GM23338 (cell line): ENCODE results near the gene LY6G6D. TPM values are rescaled to one million over a fixed set of nuclear protein-coding genes. Genes with fewer than 3 reads are reported as not detected.
A peak's percentile ranks its signal among the peaks of the same experiment; 100 is the strongest.

Source experiments
- ATAC-seq: fragments of 200-7000 bp; cut with Tn5 transposase; 3 replicates; pipeline ENCODE4 v1.9.1; 2020
- DNase-seq: peaks from one replicate; pipeline ENCODE4 v3.0.0-alpha.2; 2015; ENCODE audit warnings: low spot score
- H2AFZ ChIP-seq: fragments of 200-600 bp; sonication (generic); 2 replicates; pipeline ENCODE4 v1.8.0; 2016; ENCODE audit warnings: antibody characterized with exemption, mild to moderate bottlenecking, moderate library complexity
- H3F3A ChIP-seq: fragments of 200-600 bp; sonication (generic); replicated peaks from 2 replicates; pipeline ENCODE4 v1.8.0; 2017; ENCODE audit warnings: antibody characterized with exemption, mixed run types, low read depth
- H3K27ac ChIP-seq: fragments of 200-600 bp; sonication (generic); 2 replicates; pipeline ENCODE4 v1.6.1; 2016; ENCODE audit warnings: low read depth
- H3K27me3 ChIP-seq: fragments of 200-600 bp; sonication (generic); 2 replicates; pipeline ENCODE4 v1.8.0; 2016; ENCODE audit warnings: mild to moderate bottlenecking, mixed run types, moderate library complexity; ENCODE audit not compliant: insufficient read depth
- H3K36me3 ChIP-seq: fragments of 200-600 bp; sonication (generic); 2 replicates; pipeline ENCODE4 v1.8.0; 2016; ENCODE audit warnings: mild to moderate bottlenecking; ENCODE audit not compliant: insufficient read depth
- H3K4me1 ChIP-seq: fragments of 200-600 bp; sonication (generic); 2 replicates; pipeline ENCODE4 v1.8.0; 2016; ENCODE audit warnings: mild to moderate bottlenecking, moderate library complexity; ENCODE audit not compliant: insufficient read depth
- H3K4me2 ChIP-seq: fragments of 200-600 bp; sonication (generic); 2 replicates; pipeline ENCODE4 v1.7.1; 2017; ENCODE audit warnings: mixed run types
- H3K4me3 ChIP-seq: fragments of 200-600 bp; sonication (generic); 2 replicates; pipeline ENCODE4 v1.6.1; 2016; ENCODE audit warnings: mixed run types
- H3K79me2 ChIP-seq: fragments of 200-600 bp; sonication (generic); replicated peaks from 2 replicates; pipeline ENCODE4 v1.8.0; 2017; ENCODE audit warnings: mild to moderate bottlenecking; ENCODE audit not compliant: insufficient read depth
- H3K9me2 ChIP-seq: fragments of 200-600 bp; sonication (generic); 2 replicates; pipeline ENCODE4 v1.8.0; 2017; ENCODE audit not compliant: insufficient read depth
- H4K20me1 ChIP-seq: fragments of 200-600 bp; sonication (generic); replicated peaks from 2 replicates; pipeline ENCODE4 v1.8.0; 2017; ENCODE audit warnings: mild to moderate bottlenecking; ENCODE audit not compliant: insufficient read depth
- H3K27ac Mint-ChIP-seq: 2 replicates; pipeline ENCODE4 v1.8.0; 2020; ENCODE audit warnings: inconsistent platforms, mild to moderate bottlenecking, moderate library complexity, mixed read lengths
- H3K27me3 Mint-ChIP-seq: 3 replicates; pipeline ENCODE4 v1.8.0; 2022; ENCODE audit warnings: low read depth, mild to moderate bottlenecking, moderate library complexity, mixed read lengths, inconsistent platforms; ENCODE audit not compliant: insufficient read depth, poor library complexity
- H3K36me3 Mint-ChIP-seq: 3 replicates; pipeline ENCODE4 v1.8.0; 2021; ENCODE audit warnings: low read depth, mild to moderate bottlenecking, inconsistent platforms, moderate library complexity, mixed read lengths
- H3K4me1 Mint-ChIP-seq: 3 replicates; pipeline ENCODE4 v1.8.0; 2020; ENCODE audit warnings: mild to moderate bottlenecking, inconsistent platforms, mixed read lengths
- H3K4me3 Mint-ChIP-seq: 3 replicates; pipeline ENCODE4 v1.8.0; 2021; ENCODE audit warnings: moderate library complexity, mild to moderate bottlenecking, inconsistent platforms, mixed read lengths
- H3K9me3 Mint-ChIP-seq: 3 replicates; pipeline ENCODE4 v1.8.0; 2020; ENCODE audit warnings: moderate library complexity, mild to moderate bottlenecking, inconsistent platforms, mixed read lengths
- CREB1 ChIP-seq: fragments of 250-450 bp; sonication (Bioruptor Pico); IDR thresholded peaks from 2 replicates; pipeline ENCODE4 v1.5.0; 2020; ENCODE audit warnings: low read depth, mild to moderate bottlenecking, moderate library complexity
- CTCF ChIP-seq, 2 experiments: fragments of 200-600 bp in 1 of 2; sonication (generic) in 1 of 2; conservative IDR thresholded peaks; 2 replicates each; pipeline versions ENCODE4 v1.5.1 to v1.6.1; 2016 to 2017; ENCODE audit warnings: antibody characterized with exemption in 2 of 2, low read depth in 2 of 2, mild to moderate bottlenecking in 2 of 2, moderate library complexity in 1 of 2
- ETS1 ChIP-seq: IDR thresholded peaks from 2 replicates; pipeline ENCODE4 v1.6.1; 2016; ENCODE audit warnings: antibody characterized with exemption
- EZH2 ChIP-seq: fragments of 200-600 bp; sonication (generic); IDR thresholded peaks from one replicate; pipeline ENCODE4 v1.8.0; 2017; ENCODE audit warnings: antibody characterized with exemption, mild to moderate bottlenecking, low read depth; ENCODE audit not compliant: unreplicated experiment
- EZH2phosphoT487 ChIP-seq: fragments of 200-600 bp; sonication (generic); IDR thresholded peaks from one replicate; pipeline ENCODE4 v1.8.1; 2018; ENCODE audit warnings: antibody characterized with exemption; ENCODE audit not compliant: unreplicated experiment
- JUNB ChIP-seq: IDR thresholded peaks from one replicate; pipeline ENCODE4 v1.6.1; 2016; ENCODE audit warnings: antibody characterized with exemption; ENCODE audit not compliant: unreplicated experiment
- NANOG ChIP-seq: IDR thresholded peaks from 2 replicates; pipeline ENCODE4 v1.6.1; 2016; ENCODE audit warnings: antibody characterized with exemption, borderline replicate concordance
- REST ChIP-seq: IDR thresholded peaks from one replicate; pipeline ENCODE4 v1.6.1; 2018; ENCODE audit warnings: antibody characterized with exemption; ENCODE audit not compliant: unreplicated experiment
- STAT1 ChIP-seq: IDR thresholded peaks from one replicate; pipeline ENCODE4 v1.6.1; 2016; ENCODE audit warnings: antibody characterized with exemption; ENCODE audit not compliant: unreplicated experiment
- ZNF331 ChIP-seq: fragments of 250-450 bp; sonication (Bioruptor Pico); IDR thresholded peaks from 2 replicates; pipeline ENCODE4 v1.5.0; 2020; ENCODE audit warnings: low read depth, mild to moderate bottlenecking, moderate library complexity
- polyA plus RNA-seq: library from polyadenylated mRNA; unstranded; fragments of >200 nt; fragmentation: Nextera tagmentation; extraction: Ambion mirVana; gene quantifications from 2 replicates; pipeline ENCODE4 v1.2.1, GENCODE V29; 2016
- total RNA-seq: library from RNA; depleted of rRNA; stranded (reverse); fragments of >200 nt; shearing (Covaris generic); gene quantifications from 2 replicates; pipeline ENCODE4 v1.2.3, GENCODE V29; 2014

The LY6G6D gene
- total and polyA plus RNA-seq, 2 experiments from 2014 or later: not detected

GRCh38 chr6:31728767-31729514, 13.8 kb downstream of the LY6G6D start, which contains the start of gene DDAH2 (continued):
- TF ChIP-seq ETS1: no peak
- no peak for TF ChIP-seq JUNB
- no peak for TF ChIP-seq EZH2phosphoT487
- TF ChIP-seq REST: no peak
- TF ChIP-seq CREB1 (CRISPR knock-in tag): no peak

- Mint-ChIP-seq H3K36me3 (peaks cover 64% of the 10 kb centered on the region), H3K4me1 (peaks cover 30% of the 10 kb centered on the region), H3K27ac (peak overlapping the region; percentile 96), H3K9me3 (no peaks in the 10 kb centered on the region; the same call in 2 of the 3 replicates), H3K4me3 (peak overlapping the region; percentile 93), H3K27me3 (peaks cover 19% of the 10 kb centered on the region)
- Histone ChIP-seq H3K79me2 (peaks cover 11% of the 10 kb centered on the region), H4K20me1 (peaks cover 11% of the 10 kb centered on the region; the same call in 1 of the 2 replicates), H3K4me1 (peaks cover 19% of the 10 kb centered on the region), H3F3A (peaks cover 37% of the 10 kb centered on the region), H3K27ac (peak overlapping the region; percentile 79), H3K36me3 (peaks cover 29% of the 10 kb centered on the region), H3K9me2 (no peaks in the 10 kb centered on the region), H3K4me3 (peak overlapping the region; percentile 99), H2AFZ (peak overlapping the region; percentile 95), H3K27me3 (peaks cover 8% of the 10 kb centered on the region; the same call in 1 of the 2 replicates), H3K4me2 (peak overlapping the region; percentile 98)
- DNase-seq: peak; percentile 98
- ATAC-seq: peak; percentile 79
- TF ChIP-seq NANOG (no peak), CREB1 (CRISPR knock-in tag) (peak; percentile 12; the same call in 1 of the 2 replicates), EZH2 (no peak), STAT1 (no peak), JUNB (no peak), EZH2phosphoT487 (no peak), ETS1 (no peak), CTCF (conservative IDR thresholded peaks at IDR 0.05; ENCODE audit: low read depth in 2 of 2) (peak; percentile 78 to 85; a peak in 3 of 4 replicates), ZNF331 (CRISPR knock-in tag) (no peak)
These were observed 14.4 kb downstream of the LY6G6D start for GRCh38 chr6:31729515-31729978.
